ENCODE results near the gene PDZK1IP1.

PDZK1IP1 gene

GRCh38 chr1:47181955-47182675 is 7.7 kb downstream of the PDZK1IP1 start:
- TF ChIP-seq FOXP2 (optimal IDR thresholded peaks at IDR 0.05; ENCODE audit: control extremely low read depth, extremely low read length, insufficient read depth) (no peak), EZH2 (IDR thresholded peaks at IDR 0.05) (no peak)
- Histone ChIP-seq H3K4me3 (no peak overlapping the region), H3K36me3 (ENCODE audit: insufficient read depth, low read length) (no peaks in the 10 kb centered on the region), H3K9ac (ENCODE audit: insufficient read length) (no peak overlapping the region), H3K27ac (no peak overlapping the region), H3K9me3 (ENCODE audit: low read depth, low read length) (no peaks in the 10 kb centered on the region)
- DNase-seq (ENCODE audit: low read depth, low spot score), result no peak

GRCh38 chr1:47181095-47181954 is 8.5 kb downstream of the PDZK1IP1 start:
- Histone ChIP-seq H3K9me3 (ENCODE audit: low read depth, low read length) (no peaks in the 10 kb centered on the region), H3K36me3 (ENCODE audit: insufficient read depth, low read length) (no peaks in the 10 kb centered on the region), H3K27ac (no peak overlapping the region), H3K4me3 (no peak overlapping the region), H3K9ac (ENCODE audit: insufficient read length) (no peak overlapping the region)
- no peak for TF ChIP-seq FOXP2 (optimal IDR thresholded peaks at IDR 0.05; ENCODE audit: control extremely low read depth, extremely low read length, insufficient read depth)
- TF ChIP-seq POLR2AphosphoS5 (IDR thresholded peaks at IDR 0.05; ENCODE audit: borderline replicate concordance, low read depth, low read length), result no peak
- no peak for TF ChIP-seq EZH2 (IDR thresholded peaks at IDR 0.05)
- no peak for DNase-seq (ENCODE audit: low read depth, low spot score)

- Histone ChIP-seq H3K36me3 (ENCODE audit: insufficient read depth, low read length) (no peaks in the 10 kb centered on the region), H3K9me3 (ENCODE audit: low read depth, low read length) (no peaks in the 10 kb centered on the region), H3K4me3 (no peak overlapping the region), H3K9ac (ENCODE audit: insufficient read length) (no peak overlapping the region), H3K27ac (no peak overlapping the region)
- DNase-seq (ENCODE audit: low read depth, low spot score), result no peak
- TF ChIP-seq FOXP2 (optimal IDR thresholded peaks at IDR 0.05; ENCODE audit: control extremely low read depth, extremely low read length, insufficient read depth) (no peak), POLR2AphosphoS5 (IDR thresholded peaks at IDR 0.05; ENCODE audit: borderline replicate concordance, low read depth, low read length) (no peak), EZH2 (IDR thresholded peaks at IDR 0.05) (no peak)
Observed at GRCh38 chr1:47180603-47181094, 9.2 kb downstream of the PDZK1IP1 start.

GRCh38 chr1:47179988-47180563 is 9.8 kb downstream of the PDZK1IP1 start:
- no peaks in the 10 kb centered on the region for H3K36me3 ChIP-seq (ENCODE audit: insufficient read depth, low read length)
- no peak overlapping the region for H3K27ac ChIP-seq
- H3K4me3 ChIP-seq, result no peak overlapping the region
- H3K9ac ChIP-seq (ENCODE audit: insufficient read length), result no peak overlapping the region
- H3K9me3 ChIP-seq (ENCODE audit: low read depth, low read length), result no peaks in the 10 kb centered on the region
- no peak for TF ChIP-seq EZH2 (IDR thresholded peaks at IDR 0.05)
- TF ChIP-seq POLR2AphosphoS5 (IDR thresholded peaks at IDR 0.05; ENCODE audit: borderline replicate concordance, low read depth, low read length), result no peak
- TF ChIP-seq FOXP2 (optimal IDR thresholded peaks at IDR 0.05; ENCODE audit: control extremely low read depth, extremely low read length, insufficient read depth), result no peak
- no peak for DNase-seq (ENCODE audit: low read depth, low spot score)

GRCh38 chr1:47179017-47179987 is 10.5 kb downstream of the PDZK1IP1 start:
- Histone ChIP-seq H3K4me3 (peak overlapping the region; percentile 61), H3K36me3 (ENCODE audit: insufficient read depth, low read length) (no peaks in the 10 kb centered on the region), H3K27ac (no peak overlapping the region), H3K9me3 (ENCODE audit: low read depth, low read length) (no peaks in the 10 kb centered on the region), H3K9ac (ENCODE audit: insufficient read length) (no peak overlapping the region)
- peak; percentile 26 for DNase-seq (ENCODE audit: low read depth, low spot score)
- TF ChIP-seq EZH2 (IDR thresholded peaks at IDR 0.05), result no peak
- no peak for TF ChIP-seq FOXP2 (optimal IDR thresholded peaks at IDR 0.05; ENCODE audit: control extremely low read depth, extremely low read length, insufficient read depth)
- no peak for TF ChIP-seq POLR2AphosphoS5 (IDR thresholded peaks at IDR 0.05; ENCODE audit: borderline replicate concordance, low read depth, low read length)

- Histone ChIP-seq H3K36me3 (ENCODE audit: insufficient read depth, low read length) (no peaks in the 10 kb centered on the region), H3K9ac (ENCODE audit: insufficient read length) (no peak overlapping the region), H3K27ac (no peak overlapping the region), H3K4me3 (no peak overlapping the region), H3K9me3 (ENCODE audit: low read depth, low read length) (no peaks in the 10 kb centered on the region)
- DNase-seq (ENCODE audit: low read depth, low spot score), result no peak
- TF ChIP-seq POLR2AphosphoS5 (IDR thresholded peaks at IDR 0.05; ENCODE audit: borderline replicate concordance, low read depth, low read length), result no peak
- TF ChIP-seq FOXP2 (optimal IDR thresholded peaks at IDR 0.05; ENCODE audit: control extremely low read depth, extremely low read length, insufficient read depth), result no peak
- no peak for TF ChIP-seq EZH2 (IDR thresholded peaks at IDR 0.05)
Observed at GRCh38 chr1:47178654-47179016, 11.2 kb downstream of the PDZK1IP1 start.

- DNase-seq (ENCODE audit: low read depth, low spot score), result no peak
- Histone ChIP-seq H3K4me3 (no peak overlapping the region), H3K9me3 (ENCODE audit: low read depth, low read length) (no peaks in the 10 kb centered on the region), H3K27ac (no peak overlapping the region), H3K36me3 (ENCODE audit: insufficient read depth, low read length) (no peaks in the 10 kb centered on the region), H3K9ac (ENCODE audit: insufficient read length) (no peak overlapping the region)
- TF ChIP-seq FOXP2 (optimal IDR thresholded peaks at IDR 0.05; ENCODE audit: control extremely low read depth, extremely low read length, insufficient read depth), result no peak
Observed at GRCh38 chr1:47178020-47178419, 11.8 kb downstream of the PDZK1IP1 start.
